SK-N-SH treated with all-trans-retinoic acid at 6 μM for 48 hours (cell line): ENCODE data around the gene GDF9.

ENCODE experiments used
- ATAC-seq: fragments of 200-7000 bp; cut with Tn5 transposase; 3 replicates; pipeline ENCODE4 v1.9.1; 2020; ENCODE audit warnings: mild to moderate bottlenecking, moderate library complexity
- ARNTL ChIP-seq: fragments of 450-650 bp; formaldehyde crosslinking; IDR thresholded peaks from 2 replicates; pipeline ENCODE4 v1.5.0; 2020; ENCODE audit warnings: low read depth, mild to moderate bottlenecking, moderate library complexity, borderline replicate concordance
- ESRRG ChIP-seq: fragments of 250-450 bp; sonication (Bioruptor Pico); IDR thresholded peaks from 2 replicates; pipeline ENCODE4 v1.6.1; 2021; ENCODE audit warnings: mild to moderate bottlenecking
- GLIS3 ChIP-seq: fragments of 250-450 bp; sonication (Bioruptor Pico); IDR thresholded peaks from 2 replicates; pipeline ENCODE4 v1.5.0; 2020; ENCODE audit warnings: mild to moderate bottlenecking, moderate library complexity
- ISL1 ChIP-seq: fragments of 250-450 bp; sonication (Bioruptor Pico); IDR thresholded peaks from 2 replicates; pipeline ENCODE4 v2.1.2; 2022; ENCODE audit warnings: mild to moderate bottlenecking, moderate library complexity
- PATZ1 ChIP-seq: fragments of 250-450 bp; sonication (Bioruptor Pico); IDR thresholded peaks from 2 replicates; pipeline ENCODE4 v1.8.0; 2020; ENCODE audit warnings: mild to moderate bottlenecking, moderate library complexity, borderline replicate concordance
- RARB ChIP-seq: fragments of 250-450 bp; sonication (Bioruptor Pico); IDR thresholded peaks from 2 replicates; pipeline ENCODE4 v1.8.0; 2021; ENCODE audit warnings: mild to moderate bottlenecking, moderate library complexity
- TCF4 ChIP-seq: fragments of 250-450 bp; sonication (Bioruptor Pico); IDR thresholded peaks from 2 replicates; pipeline ENCODE4 v1.8.0; 2021; ENCODE audit warnings: mild to moderate bottlenecking, moderate library complexity, borderline replicate concordance
- TSHZ2 ChIP-seq: fragments of 250-450 bp; sonication (Bioruptor Pico); IDR thresholded peaks from 2 replicates; pipeline ENCODE4 v1.5.0; 2020; ENCODE audit warnings: mild to moderate bottlenecking, moderate library complexity
- ZC3H10 ChIP-seq: fragments of 250-450 bp; sonication (Bioruptor Pico); IDR thresholded peaks from 2 replicates; pipeline ENCODE4 v1.5.1; 2021; ENCODE audit warnings: mild to moderate bottlenecking, moderate library complexity
- ZFP3 ChIP-seq: fragments of 250-450 bp; sonication (Bioruptor Pico); IDR thresholded peaks from 2 replicates; pipeline ENCODE4 v1.5.0; 2020; ENCODE audit warnings: mild to moderate bottlenecking, moderate library complexity
- ZFP30 ChIP-seq: fragments of 450-650 bp; formaldehyde crosslinking; IDR thresholded peaks from 2 replicates; pipeline ENCODE4 v1.5.0; 2022; ENCODE audit warnings: mild to moderate bottlenecking, moderate library complexity
- ZNF565 ChIP-seq: fragments of 450-650 bp; formaldehyde crosslinking; conservative IDR thresholded peaks from 2 replicates; pipeline ENCODE4 v1.5.0; 2020; ENCODE audit warnings: low read depth, mild to moderate bottlenecking, moderate library complexity
- ZNF70 ChIP-seq: fragments of 450-650 bp; formaldehyde crosslinking; IDR thresholded peaks from 2 replicates; pipeline ENCODE4 v1.5.0; 2020; ENCODE audit warnings: mild to moderate bottlenecking, moderate library complexity
- TF ChIP-seq, protein P1 (sequence below): fragments of 250-450 bp; sonication (Bioruptor Pico); IDR thresholded peaks from 2 replicates; pipeline ENCODE4 v1.8.0; 2021; ENCODE audit warnings: low read depth, mild to moderate bottlenecking, moderate library complexity, borderline replicate concordance

The GDF9 gene

GRCh38 chr5:132866342-132867045 is at the start of gene GDF9, which contains the start of gene UQCRQ:
Gene GDF9, minus strand, starts transcription at chr5:132866469. Its CDS starts 1,936 bp downstream, at chr5:132864533.
Gene UQCRQ, plus strand, starts transcription at chr5:132866642. Its CDS starts 240 bp downstream, at chr5:132866882.
- TF ChIP-seq GLIS3 = no peak
- TF ChIP-seq ZNF70 (CRISPR knock-in tag) = no peak
- TF ChIP-seq ZC3H10 (CRISPR knock-in tag) = no peak
- TF ChIP-seq ARNTL = peak; percentile 59; the same call in 1 of the 2 replicates
- TF ChIP-seq ZFP30 (CRISPR knock-in tag) = no peak
- no peak for TF ChIP-seq ZFP3 (CRISPR knock-in tag)
- TF ChIP-seq, protein P1, sequence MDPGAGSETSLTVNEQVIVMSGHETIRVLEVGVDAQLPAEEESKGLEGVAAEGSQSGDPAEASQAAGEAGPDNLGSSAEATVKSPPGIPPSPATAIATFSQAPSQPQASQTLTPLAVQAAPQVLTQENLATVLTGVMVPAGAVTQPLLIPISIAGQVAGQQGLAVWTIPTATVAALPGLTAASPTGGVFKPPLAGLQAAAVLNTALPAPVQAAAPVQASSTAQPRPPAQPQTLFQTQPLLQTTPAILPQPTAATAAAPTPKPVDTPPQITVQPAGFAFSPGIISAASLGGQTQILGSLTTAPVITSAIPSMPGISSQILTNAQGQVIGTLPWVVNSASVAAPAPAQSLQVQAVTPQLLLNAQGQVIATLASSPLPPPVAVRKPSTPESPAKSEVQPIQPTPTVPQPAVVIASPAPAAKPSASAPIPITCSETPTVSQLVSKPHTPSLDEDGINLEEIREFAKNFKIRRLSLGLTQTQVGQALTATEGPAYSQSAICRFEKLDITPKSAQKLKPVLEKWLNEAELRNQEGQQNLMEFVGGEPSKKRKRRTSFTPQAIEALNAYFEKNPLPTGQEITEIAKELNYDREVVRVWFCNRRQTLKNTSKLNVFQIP (CRISPR knock-in tag) = no peak
- 0 out of 2 replicates have a peak, but pooled peaks have one; percentile 24 for TF ChIP-seq TSHZ2 (CRISPR knock-in tag)
- TF ChIP-seq, all 23 proteins: peak for 2
- peak; percentile 97 for ATAC-seq

DNA sequence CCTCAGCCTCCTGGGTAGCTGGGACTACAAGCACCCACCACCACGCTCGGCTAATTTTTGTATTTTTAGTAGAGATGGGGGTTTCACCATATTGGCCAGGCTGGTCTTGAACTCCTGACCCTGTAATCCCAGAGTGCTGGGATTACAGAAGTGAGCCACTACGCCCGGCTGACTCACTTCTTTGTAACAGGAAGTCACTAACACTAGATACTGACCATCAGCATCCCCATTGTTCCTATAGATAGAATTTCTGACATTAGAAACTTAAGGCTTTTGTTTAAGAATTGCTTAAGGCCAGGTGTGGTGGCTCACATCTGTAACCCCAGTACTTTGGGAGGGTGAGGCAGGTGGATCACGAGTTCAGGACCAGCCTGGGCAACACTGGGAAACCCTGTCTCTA is 49.4 kb upstream of the GDF9 start:
- ATAC-seq = no peak
- TF ChIP-seq ARNTL = no peak
- TF ChIP-seq, all 23 proteins: peak for 0

- no peak for TF ChIP-seq ARNTL
- no peak for TF ChIP-seq ZC3H10 (CRISPR knock-in tag)
- TF ChIP-seq PATZ1 = no peak
- no peak for TF ChIP-seq RARB (CRISPR knock-in tag)
- no peak for TF ChIP-seq ZFP3 (CRISPR knock-in tag)
- no peak for TF ChIP-seq TSHZ2 (CRISPR knock-in tag)
- TF ChIP-seq ZNF565 (CRISPR knock-in tag) = no peak
- TF ChIP-seq, protein P1 (CRISPR knock-in tag) = no peak
- no peak for TF ChIP-seq TCF4 (CRISPR knock-in tag)
- TF ChIP-seq ESRRG (CRISPR knock-in tag) = no peak
- TF ChIP-seq ISL1 = no peak
- no peak for ATAC-seq
These were observed 43.4 kb upstream of the GDF9 start for GRCh38 chr5:132909702-132910101.

DNA sequence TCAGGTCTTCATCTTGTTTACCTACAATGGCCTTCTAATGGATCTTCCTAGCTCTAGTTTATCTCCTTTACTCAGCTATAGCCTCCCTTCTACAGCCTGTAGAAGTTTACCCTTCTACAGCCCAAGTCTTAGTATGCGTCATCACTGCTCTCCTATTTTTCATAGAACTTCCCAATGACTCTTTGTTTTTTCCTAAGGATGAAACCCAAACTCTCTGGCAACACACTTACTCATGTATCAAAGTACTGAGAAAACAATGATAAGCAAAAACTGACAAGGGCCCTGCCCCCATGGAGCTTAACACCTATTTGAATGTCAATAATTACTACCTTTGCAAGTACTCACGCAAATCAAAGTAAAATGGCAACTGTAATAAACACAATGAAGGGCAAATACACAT is 40.9 kb upstream of the GDF9 start:
- ATAC-seq = no peak
- no peak for TF ChIP-seq TCF4 (CRISPR knock-in tag)
- TF ChIP-seq, protein P1 (CRISPR knock-in tag) = no peak
